Measurements from ENCODE around the gene LANCL3.
"Not testable (repeated sequence)": the region's sequence is repeated elsewhere in the genome, so short reads cannot be mapped to it uniquely, and the experiment has no call there.

The LANCL3 gene

DNA sequence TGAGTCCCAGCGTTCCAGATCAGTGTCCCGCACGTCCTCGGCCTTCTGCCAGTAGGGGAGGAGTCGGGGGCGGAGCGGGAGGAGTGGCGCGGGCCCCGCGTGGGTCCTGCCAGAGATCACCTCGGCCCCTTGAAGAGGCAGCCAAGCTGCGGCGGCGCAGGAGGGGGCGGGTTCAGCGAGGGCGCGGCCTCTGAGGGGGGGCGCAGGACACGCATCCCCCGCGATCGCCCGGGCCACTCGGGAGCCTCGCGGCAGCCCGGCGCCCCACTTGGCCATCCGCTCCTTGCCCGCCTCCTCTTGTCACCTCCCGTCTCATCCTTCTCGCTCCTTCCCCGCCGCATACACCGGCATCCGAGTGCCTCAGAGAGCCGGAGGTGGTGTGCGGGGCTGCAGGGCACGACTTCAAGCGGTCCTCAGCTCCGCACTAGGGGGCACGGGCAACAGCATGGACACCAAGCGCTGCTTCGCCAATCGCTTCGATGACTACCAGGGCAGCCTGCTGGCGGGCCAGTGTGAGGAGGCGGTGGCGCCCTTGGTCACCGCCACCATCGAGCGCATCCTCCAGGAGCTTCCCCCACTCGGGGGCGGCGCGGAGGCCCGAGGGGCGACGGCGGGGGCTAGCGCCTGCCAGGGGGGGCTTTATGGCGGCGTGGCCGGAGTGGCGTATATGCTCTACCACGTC is at the start of gene LANCL3:
Gene LANCL3 (plus strand): TSS at position 236 of the 682 bp plus-strand sequence. CDS start 210 bp downstream, at position 446.
- DNase-seq (ENCODE audit: low read depth in 3 of 3) = not testable (repeated sequence)

DNA sequence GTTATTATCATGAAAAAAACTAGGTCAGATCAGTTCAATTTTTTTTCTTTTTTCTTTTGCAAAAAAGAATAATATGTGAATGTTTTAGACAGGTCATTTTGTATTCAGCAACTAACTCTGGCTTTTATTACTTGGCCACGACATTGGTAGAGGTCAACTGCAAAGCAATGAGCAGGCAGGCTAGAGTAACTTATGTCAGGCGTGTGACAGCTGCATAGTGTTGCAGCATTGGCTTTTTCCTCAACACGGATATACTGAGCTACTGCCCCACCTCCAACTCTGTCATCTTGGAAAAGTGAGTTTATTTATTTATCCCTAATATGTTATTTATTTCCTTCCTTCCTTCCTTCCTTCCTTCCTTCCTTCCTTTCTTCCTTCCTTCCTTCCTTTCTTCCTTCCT is 47.8 kb upstream of the LANCL3 start:
- not testable (repeated sequence) for DNase-seq (ENCODE audit: low read depth in 3 of 3)

DNA sequence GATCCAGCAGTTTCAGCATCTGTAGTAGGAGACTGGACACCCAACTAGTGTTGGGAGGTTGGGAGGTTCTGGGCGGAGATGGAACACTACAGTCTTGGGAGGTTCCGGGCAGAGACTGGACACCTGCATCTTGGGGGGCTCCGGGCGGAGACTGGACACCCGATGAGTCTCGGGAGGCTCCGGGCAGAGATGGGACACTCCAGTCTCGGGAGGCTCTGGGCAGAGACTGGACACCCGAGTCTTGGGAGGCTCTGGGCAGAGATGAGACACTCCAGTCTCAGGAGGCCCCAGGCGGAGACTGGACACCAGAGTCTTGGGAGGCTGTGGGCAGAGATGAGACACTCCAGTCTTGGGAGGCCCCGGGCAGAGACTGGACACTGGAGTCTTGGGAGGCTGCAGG is 29.5 kb upstream of the LANCL3 start:
- no peak for DNase-seq (ENCODE audit: low read depth in 3 of 3)

DNA sequence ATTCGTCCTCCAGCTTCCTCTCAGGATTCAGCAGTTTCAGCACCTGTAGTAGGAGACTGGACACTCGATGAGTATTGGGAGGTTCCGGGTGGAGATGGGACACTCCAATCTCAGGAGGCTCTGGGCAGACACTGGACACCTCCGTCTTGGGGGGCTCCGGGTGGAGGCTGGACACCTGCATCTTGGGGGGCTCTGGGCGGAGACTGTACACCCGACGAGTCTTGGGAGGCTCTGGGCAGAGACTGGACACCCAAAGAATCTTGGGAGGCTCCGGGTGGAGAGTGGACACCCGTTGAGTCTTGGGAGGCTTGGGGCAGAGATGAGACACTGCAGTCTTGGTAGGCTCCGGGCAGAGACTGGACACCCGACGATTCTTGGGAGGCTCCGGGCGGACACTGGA is 28.7 kb upstream of the LANCL3 start:
- no peak for DNase-seq (ENCODE audit: low read depth in 3 of 3)

DNA sequence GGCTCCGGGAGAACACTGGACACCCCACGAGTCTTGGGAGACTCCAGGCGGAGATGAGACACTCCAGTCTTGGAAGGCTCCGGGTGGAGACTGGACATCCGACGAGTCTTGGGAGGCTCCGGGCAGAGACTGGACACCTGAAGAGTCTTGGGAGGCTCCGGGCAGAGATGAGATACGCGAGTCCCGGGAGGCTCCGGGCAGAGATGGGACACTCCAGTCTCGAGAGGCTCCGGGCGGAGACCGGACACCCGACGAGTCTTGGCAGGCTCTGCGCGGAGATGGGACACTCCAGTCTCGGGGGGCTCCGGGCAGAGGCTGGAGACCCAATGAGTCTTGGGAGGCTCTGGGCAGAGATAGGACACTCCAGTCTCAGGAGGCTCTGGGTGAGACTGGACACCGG is 28.1 kb upstream of the LANCL3 start:
- no peak for DNase-seq (ENCODE audit: low read depth in 3 of 3)

DNA sequence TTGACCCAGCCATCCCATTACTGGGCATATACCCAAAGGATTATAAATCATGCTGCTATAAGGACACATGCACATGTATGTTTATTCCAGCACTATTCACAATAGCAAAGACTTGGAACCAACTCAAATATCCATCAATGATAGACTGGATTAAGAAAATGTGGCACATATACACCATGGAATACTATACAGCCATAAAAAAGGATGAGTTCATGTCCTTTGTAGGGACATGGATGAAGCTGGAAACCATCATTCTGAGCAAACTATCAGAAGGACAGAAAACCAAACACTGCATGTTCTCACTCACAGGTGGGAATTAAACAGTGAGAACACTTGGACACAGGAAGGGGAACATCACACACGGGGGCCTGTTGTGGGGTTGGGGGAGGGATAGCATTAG is 26.9 kb upstream of the LANCL3 start:
- DNase-seq (ENCODE audit: low read depth in 3 of 3) = not testable (repeated sequence)

DNA sequence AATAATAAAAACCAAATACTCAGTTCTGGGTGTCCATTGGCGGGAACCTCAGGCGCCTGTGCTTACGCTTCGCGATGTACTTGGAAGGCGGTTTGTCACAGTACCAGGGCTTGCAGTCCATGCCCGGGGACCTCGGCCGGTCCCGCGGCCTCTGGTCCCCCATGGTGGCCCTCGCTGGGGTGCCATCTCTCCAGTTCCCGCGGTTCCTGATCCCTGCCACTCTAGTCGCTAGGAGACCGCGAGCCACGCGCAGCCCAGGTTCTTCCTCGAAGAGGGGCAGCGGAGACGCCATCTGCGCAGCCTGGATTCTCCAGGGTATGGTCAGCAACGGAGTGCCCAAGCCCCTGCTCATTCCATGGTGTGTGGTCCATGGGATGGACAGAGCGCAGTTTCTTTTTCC is 26.4 kb upstream of the LANCL3 start:
- no peak for DNase-seq (ENCODE audit: low read depth in 3 of 3)

DNA sequence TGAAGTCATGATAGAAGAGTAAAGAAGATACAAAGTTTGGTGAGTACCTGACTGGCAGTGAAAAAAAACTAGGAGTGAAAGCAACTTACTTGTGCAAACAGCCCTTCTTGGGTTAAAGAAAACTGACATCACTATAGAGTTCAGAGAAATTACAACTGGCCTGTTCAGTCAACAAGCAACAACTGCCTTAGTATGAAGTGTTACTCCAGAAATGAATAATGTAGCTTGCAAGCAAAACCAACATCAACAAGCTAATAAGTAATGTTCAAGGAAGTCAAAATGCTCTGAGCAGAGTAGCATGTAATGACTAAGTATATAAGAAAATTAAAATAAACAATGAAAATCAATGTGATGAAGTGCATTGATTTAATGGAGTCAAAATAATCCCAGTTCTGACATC is 21.8 kb upstream of the LANCL3 start:
- not testable (repeated sequence) for DNase-seq (ENCODE audit: low read depth in 3 of 3)

DNA sequence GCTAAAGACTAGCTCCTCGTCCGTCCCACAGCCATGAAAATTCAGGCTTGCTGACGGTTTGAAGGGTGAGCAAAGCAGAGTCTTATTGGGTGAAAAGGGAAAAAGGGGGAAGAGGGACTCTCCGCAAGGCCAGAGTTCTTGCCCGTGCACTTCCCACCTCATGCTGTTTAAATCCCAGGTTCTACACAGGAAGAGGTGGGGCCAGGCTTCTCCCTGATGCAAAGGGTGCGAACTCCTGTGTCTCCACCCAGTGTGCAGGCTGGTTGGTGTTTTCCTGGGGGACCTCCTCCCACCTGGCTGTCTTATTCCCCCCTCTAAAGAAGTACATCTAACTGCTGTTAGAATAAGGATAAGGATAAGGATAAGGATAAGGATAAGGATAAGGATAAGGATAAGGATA is 18.0 kb upstream of the LANCL3 start:
- DNase-seq (ENCODE audit: low read depth in 3 of 3) = no peak

DNA sequence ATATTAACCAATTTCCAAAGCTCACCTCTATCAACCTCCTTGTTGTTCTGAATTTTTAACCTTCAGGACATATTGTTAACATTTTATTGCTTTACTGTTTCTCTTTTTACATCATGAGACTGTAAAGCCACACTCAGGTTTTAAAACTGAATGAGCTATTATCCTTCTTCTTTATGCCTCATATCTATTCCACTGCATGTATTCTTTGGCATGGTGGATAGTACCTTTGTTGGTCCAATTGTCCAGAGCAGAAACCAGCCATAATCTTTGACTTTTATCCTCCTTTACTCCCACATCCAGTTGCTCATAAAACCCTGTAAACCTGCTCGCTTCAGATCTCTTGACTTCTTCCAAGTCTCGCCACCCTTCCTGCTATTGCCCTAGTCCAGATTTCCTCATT is 6.2 kb upstream of the LANCL3 start:
- DNase-seq (ENCODE audit: low read depth in 3 of 3) = not testable (repeated sequence)

DNA sequence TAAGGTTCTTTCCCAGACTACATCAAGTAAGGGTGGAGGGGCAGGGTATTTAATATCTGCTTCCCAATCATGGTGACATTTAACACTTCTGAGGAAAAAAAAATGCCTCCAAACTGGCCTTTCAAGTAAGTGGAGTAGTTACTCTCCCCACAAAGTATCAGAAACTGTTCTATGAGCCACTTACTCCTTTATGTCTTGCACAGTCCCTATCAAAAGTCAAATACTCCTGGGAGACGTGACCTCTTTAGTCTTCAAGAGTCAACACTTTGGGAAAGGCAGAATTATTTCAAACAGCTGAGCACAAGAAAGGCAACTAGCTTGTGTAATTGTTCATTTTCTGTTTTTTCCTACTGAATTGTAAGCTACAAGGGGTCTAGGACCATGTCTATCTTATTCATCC is 1.1 kb upstream of the LANCL3 start:
- DNase-seq (ENCODE audit: low read depth in 3 of 3) = not testable (repeated sequence)

DNA sequence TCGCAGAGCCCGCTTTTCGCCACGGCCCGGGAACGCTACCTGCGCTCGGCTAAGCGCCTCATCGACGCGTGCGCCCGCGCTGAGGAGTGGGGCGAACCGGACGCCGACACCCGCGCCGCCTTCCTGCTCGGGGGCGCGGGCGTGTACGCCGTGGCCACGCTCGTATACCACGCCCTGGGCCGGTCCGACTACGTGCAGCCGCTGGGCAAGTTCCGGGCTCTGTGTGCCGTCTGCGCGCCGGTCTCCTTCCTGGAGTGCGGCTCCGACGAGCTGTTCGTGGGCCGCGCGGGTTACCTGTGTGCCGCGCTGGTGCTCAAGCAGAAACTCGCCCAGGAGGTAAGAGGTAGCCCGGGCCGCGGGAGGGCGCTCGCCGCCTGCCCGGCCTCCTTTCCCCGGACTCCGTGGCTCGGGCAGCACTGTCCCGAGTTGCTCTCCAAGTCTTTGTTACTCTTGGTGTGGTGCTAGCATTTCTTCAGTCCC is 687 bp downstream of the LANCL3 start:
- DNase-seq (ENCODE audit: low read depth in 3 of 3) = not testable (repeated sequence)

DNA sequence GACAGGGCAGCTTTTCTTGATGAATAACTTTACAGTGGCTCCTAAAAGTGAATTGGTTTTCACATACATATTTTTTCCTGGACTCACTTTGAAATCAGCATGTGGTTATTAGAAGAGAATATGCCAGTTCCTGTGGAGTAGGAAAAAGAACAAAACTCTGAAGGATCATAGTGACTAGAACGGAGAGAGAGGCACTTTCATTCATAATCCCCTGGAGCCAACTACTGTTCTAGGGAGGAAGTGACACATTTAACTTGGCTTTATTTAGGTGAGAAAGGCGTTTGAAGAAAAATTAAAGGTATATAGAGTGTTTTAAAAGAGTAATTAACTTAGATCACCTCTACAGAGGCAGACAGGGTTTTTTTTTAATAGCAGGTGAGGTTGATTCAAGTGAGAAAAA is 1.7 kb downstream of the LANCL3 start:
- not testable (repeated sequence) for DNase-seq (ENCODE audit: low read depth in 3 of 3)

DNA sequence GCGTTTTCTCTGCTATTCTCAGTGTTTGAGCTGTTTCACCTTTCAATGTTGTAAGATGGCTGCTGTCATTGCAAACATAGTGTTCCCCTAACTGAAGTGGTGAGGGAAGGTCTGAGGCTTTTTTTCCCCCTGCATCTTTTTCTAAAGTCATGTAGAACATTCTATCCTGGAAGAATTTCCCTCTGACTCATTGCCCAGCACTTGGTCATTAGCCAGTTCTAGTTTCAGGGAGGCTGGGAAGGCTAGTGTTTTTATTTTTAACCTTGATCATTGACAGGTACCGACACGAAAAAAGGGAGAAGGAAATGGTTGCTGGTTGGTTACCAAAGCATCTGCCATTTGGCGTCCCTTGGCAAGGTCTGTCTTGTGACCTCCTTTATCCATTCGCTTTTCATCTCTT is 6.6 kb downstream of the LANCL3 start:
- no peak for DNase-seq (ENCODE audit: low read depth in 3 of 3)

DNA sequence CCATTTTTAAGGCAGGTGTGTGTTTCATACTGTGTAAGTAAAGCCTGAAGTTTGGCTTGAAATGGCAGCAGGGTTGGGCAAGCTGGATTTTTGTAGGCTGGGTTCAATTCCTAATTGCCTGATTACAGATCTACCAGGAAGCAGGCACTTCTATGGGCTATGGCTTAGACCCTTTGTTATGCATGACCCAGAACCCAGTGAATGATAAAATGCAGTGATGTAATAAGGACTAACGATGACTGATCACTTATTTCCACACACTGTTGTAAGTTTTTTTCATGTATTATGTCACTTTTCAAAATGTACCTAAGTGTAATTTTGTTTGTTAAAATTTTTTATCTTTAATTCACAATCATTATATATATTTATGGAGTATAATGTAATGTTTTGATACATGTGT is 8.6 kb downstream of the LANCL3 start:
- no peak for DNase-seq (ENCODE audit: low read depth in 3 of 3)

DNA sequence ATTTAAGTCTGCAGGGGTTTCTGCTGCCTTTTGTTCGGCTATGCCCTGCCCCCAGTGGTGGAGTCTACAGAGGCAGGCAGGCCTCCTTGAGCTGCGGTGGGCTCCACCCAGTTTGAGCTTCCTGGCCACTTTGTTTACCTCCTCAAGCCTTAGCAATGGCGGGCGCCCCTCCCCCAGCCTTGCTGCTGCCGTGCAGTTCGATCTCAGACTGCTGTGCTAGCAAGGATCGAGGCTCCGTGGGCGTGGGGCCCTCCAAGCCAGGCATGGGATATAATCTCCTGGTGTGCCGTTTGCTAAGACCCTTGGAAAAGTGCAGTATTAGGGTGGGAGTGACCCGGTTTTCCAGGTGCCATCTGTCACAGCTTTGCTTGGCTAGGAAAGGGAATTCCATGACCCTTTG is 15.9 kb downstream of the LANCL3 start:
- DNase-seq (ENCODE audit: low read depth in 3 of 3) = not testable (repeated sequence)

DNA sequence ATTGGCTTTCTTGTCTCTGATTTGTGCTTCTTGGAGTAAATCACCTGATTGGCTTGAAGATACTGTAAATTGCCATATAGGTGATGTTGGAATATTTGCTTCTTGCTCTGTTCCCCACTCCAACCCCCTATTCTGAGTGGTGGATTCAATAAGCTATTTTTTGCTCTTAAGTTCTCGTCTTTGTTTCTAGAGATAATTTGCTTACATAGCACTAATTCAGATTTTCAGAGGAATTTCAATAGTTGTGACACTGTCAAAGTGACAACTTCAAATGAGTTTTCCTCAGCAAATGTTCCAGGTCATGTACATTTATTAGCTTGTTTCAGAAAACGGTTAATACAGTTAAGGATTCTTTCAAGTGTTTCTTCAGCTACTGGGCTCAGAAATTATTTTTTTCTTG is 18.6 kb downstream of the LANCL3 start:
- no peak for DNase-seq (ENCODE audit: low read depth in 3 of 3)

DNA sequence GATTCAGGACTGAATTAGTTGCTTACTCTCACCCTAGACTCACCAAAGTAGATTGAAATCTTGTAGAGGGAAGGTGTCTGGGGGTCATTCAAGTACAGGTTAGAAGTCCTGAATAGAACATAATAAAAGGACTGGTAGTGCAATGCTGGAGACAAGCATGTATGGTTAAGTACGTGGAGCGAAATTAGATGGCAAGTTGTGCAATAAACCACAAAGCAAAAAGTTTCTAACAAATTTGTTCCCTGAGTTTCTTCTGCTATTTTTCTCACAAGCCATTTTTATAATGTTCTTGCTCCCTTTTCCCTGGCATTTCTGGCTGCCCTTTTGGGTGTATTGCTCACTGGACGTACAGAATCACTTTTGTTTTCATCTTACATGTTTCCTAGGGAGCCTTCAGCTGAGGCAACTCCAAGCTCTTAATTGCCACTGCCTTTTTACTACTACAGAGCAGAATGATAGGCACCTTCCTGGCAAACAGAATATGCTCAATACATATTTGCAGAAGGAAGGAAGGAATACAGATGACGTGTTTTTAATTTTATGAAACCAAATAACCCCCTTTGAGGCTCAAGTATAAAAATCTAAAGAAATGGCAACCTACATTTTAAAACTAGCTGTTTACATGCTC is 23.4 kb downstream of the LANCL3 start:
- DNase-seq (ENCODE audit: low read depth in 3 of 3) = no peak

DNA sequence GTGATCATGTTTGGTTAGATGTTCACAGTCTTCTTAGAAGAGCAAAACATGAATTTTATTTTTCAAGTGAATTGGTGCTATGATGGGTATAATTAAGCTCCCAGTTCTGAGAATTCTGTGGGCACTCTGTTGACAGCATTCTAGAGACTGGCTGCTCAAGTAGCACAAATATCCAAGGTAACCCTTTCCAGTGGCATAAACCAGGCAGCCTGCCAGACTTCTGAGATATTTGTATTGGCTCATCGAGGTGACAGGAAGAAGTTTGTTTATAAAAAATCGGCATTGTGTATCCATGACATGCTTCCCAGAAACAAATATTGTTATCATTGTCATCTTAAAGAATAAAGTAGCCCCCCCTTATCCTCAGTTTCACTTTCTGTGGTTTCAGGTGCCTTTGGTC is 28.3 kb downstream of the LANCL3 start:
- DNase-seq (ENCODE audit: low read depth in 3 of 3) = no peak

DNA sequence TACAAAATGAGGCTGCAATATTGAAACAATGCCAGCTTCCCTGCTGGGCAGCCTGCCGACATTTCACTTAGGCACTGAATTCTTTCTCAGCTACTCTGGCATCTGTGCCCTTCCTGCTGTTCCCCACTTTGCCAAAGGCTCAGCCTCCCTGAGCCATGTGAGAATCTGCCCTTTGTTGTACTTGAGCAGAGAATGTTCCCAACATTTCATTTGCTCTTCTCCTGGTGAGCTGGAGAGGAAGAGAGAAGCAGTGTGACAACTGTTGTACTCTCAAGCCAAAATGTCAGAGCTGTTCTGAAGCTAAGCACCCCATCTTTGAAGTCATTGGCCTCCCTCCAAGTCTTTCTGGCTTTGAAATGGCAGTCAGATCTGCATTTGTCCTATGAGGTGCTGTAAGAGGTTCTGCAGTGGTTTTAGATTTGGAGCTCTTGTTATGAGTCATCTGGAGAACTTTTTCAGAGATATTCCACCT is 32.5 kb downstream of the LANCL3 start:
- DNase-seq (ENCODE audit: low read depth in 3 of 3) = no peak

DNA sequence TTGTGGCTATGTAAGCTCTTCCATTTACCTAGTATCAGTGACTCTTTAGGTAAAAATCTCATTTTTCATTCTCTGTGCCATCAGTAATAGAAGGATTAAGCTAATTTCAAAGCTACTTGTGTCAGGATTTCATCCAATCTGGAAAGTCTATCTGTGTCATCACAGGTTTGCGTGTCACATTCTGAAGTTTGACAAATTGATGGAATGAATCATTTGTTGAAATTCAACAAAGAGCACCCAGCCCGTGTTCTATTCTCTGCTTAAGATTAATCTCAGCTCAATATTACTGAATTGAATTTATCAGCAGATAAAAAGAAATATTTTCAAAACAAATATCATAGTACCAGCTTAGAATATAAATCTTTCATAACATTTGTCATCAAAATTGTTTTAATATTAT is 35.8 kb downstream of the LANCL3 start:
- no peak for DNase-seq (ENCODE audit: low read depth in 3 of 3)

DNA sequence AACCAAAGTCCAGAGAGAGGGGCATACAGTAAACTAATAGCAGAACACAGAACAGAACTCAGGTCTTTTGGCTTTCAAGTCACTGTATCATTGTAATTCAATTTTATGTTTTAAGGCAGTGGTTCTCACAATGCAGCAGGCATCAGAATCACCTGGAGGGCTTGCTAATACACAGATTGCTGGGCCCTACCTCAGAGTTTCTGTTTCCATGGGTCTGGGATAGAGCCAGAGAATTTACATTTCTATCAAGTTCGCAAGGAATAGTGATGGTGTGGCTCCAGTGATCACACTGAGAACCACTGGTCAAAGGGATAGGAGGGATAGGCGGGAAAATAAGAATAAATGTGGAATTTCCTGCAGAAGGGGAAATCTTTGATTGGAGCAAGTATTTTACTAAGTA is 36.7 kb downstream of the LANCL3 start:
- no peak for DNase-seq (ENCODE audit: low read depth in 3 of 3)

DNA sequence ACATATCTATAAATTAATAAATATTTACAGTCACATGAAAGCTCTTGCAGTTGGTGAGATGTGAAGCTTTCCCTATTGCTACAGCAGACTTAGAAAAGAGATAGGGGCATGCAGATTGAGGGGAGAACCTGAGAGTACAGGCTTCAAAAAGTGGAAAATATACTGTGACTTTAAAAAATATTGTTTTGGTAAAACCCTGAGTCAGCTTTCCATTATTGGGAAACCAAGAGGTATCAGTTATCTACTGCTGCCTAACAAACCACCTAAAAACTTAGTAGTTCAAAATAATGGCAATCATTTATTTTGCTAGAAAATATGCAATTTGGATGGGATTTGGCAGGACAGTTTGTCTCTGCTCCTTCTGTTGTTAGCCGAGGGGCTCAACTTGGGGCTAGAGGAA is 38.3 kb downstream of the LANCL3 start:
- no peak for DNase-seq (ENCODE audit: low read depth in 3 of 3)
